Immature natural killer cell (primary cell): ENCODE data around the gene ST3GAL4. TPM values are rescaled to one million over a fixed set of nuclear protein-coding genes. Genes with fewer than 3 reads are reported as not detected.
"Not testable (repeated sequence)": the region's sequence is repeated elsewhere in the genome, so short reads cannot be mapped to it uniquely, and the experiment has no call there.

ENCODE experiments used
- DNase-seq, 3 donors: peaks; one replicate each; pipeline ENCODE4 v3.0.0; 2022; ENCODE audit warnings: mixed read lengths in 1 of 3
- H3K27ac Mint-ChIP-seq, 6 donors: one replicate each; pipeline ENCODE4 v1.8.0; 2020; ENCODE audit warnings: mixed read lengths in 6 of 6, mild to moderate bottlenecking in 5 of 6, inconsistent platforms in 4 of 6, moderate library complexity in 3 of 6
- H3K27me3 Mint-ChIP-seq, 3 donors: one replicate each; pipeline ENCODE4 v1.8.0; 2020 to 2021; ENCODE audit warnings: low read depth in 3 of 3, mild to moderate bottlenecking in 3 of 3, mixed read lengths in 3 of 3, moderate library complexity in 3 of 3, inconsistent platforms in 1 of 3
- H3K36me3 Mint-ChIP-seq, 3 donors: one replicate each; pipeline ENCODE4 v1.8.0; 2020; ENCODE audit warnings: mixed read lengths in 3 of 3, inconsistent platforms in 2 of 3, mild to moderate bottlenecking in 2 of 3
- H3K4me1 Mint-ChIP-seq, 2 donors: one replicate each; pipeline ENCODE4 v1.8.0; 2020; ENCODE audit warnings: inconsistent platforms in 2 of 2, mild to moderate bottlenecking in 2 of 2, mixed read lengths in 2 of 2, moderate library complexity in 1 of 2
- H3K4me3 Mint-ChIP-seq, 5 donors: one replicate each; pipeline ENCODE4 v1.8.0; 2020; ENCODE audit warnings: mild to moderate bottlenecking in 5 of 5, mixed read lengths in 5 of 5, inconsistent platforms in 3 of 5, moderate library complexity in 3 of 5
- H3K9me3 Mint-ChIP-seq, 6 donors: one replicate each; pipeline ENCODE4 v1.8.0; 2020; ENCODE audit warnings: mild to moderate bottlenecking in 6 of 6, mixed read lengths in 6 of 6, inconsistent platforms in 4 of 6, moderate library complexity in 3 of 6
- polyA plus RNA-seq, 3 donors: library from polyadenylated mRNA; unstranded; fragments of 300-500 nt; fragmentation: Illumina TruSeq; gene quantifications; one replicate each; pipeline ENCODE4 v1.2.3, GENCODE V29; 2021

The ST3GAL4 gene
- polyA plus RNA-seq, 3 donors from 2014 or later: 25.0 to 31.7 (median 30.9) TPM

- H3K27me3 Mint-ChIP-seq: peaks cover 8 to 17% (median 11%) of the 10 kb centered on the region in 3 donors
- peak overlapping the region; percentile 72 to 84 (median 79) for H3K4me3 Mint-ChIP-seq
- H3K36me3 Mint-ChIP-seq: peaks cover 0 to 2% (median 0%) of the 10 kb centered on the region in 3 donors
- peaks cover 72 to 73% of the 10 kb centered on the region in 2 donors for H3K4me1 Mint-ChIP-seq
- DNase-seq: peak; percentile 19 to 38 (median 36)
- no peaks in the 10 kb centered on the region for H3K9me3 Mint-ChIP-seq
- H3K27ac Mint-ChIP-seq: peak overlapping the region; percentile 63 to 93 (median 82)
Observed at GRCh38 chr11:126355926-126356897, 726 bp downstream of the ST3GAL4 start.

DNA sequence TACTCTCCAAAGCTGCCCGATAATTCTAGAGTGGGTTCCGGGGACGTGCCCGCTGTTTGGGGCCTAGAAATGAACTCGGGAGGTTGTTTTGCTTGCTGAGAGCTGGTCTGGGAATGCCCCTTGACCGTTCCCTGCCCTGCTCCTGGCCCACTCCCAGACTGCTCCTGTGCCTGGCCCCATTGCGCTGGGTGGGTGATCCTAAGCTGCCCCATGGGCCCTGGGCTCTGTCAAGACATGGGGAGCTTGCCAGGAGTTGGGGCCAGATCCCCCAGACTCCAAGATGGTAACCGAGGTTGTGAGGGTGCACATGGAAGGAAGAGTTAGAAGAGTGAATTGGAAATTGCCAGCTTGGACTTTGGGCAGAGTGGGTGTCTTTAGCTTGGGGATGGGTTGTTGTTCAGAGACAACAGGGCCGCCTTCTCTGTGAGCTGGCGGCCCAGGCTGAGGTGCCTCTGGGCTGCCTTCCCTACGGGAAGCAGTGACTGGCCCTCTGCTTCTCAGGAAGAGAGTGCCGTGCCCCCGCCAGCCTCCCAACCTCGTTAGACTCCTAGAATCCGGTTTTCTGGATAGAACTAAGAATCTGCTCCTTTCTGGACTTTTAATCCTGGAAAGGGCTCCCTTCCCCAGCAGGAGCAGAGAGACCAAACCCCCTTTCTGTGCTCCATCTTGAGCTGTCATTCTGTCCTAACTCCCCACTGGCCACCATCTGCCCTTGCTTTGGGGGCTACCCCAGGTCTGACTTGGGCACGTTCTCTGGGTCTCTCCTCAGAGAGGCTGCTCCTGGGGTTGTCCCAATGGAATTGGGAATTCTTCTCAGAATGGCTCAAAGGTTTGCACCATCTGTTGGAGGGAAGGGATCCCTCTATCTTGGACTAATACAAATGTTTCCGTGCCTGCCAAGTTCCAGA lies 1.8 kb downstream of the ST3GAL4 start:
- Mint-ChIP-seq H3K27ac (peak overlapping the region; percentile 63 to 93 (median 82)), H3K9me3 (no peaks in the 10 kb centered on the region), H3K27me3 (peaks cover 10 to 17% (median 11%) of the 10 kb centered on the region in 3 donors), H3K4me3 (peak overlapping the region; percentile 72 to 84 (median 79)), H3K4me1 (peaks cover 61 to 62% of the 10 kb centered on the region in 2 donors), H3K36me3 (peaks cover 0 to 2% (median 0%) of the 10 kb centered on the region in 3 donors)
- DNase-seq: no peak

- DNase-seq: no peak
- Mint-ChIP-seq H3K4me1 (peaks cover 56 to 58% of the 10 kb centered on the region in 2 donors), H3K9me3 (no peaks in the 10 kb centered on the region), H3K27me3 (peaks cover 9 to 15% (median 11%) of the 10 kb centered on the region in 3 donors), H3K27ac (peak overlapping the region; percentile 68 to 83 (median 79)), H3K36me3 (no peaks in the 10 kb centered on the region), H3K4me3 (peak overlapping the region in 4 of 5 donors; percentile 42 to 84 (median 78))
Observed at GRCh38 chr11:126357969-126358762, 2.7 kb downstream of the ST3GAL4 start.

- Mint-ChIP-seq H3K27me3 (peaks cover 9 to 15% (median 11%) of the 10 kb centered on the region in 3 donors), H3K36me3 (no peaks in the 10 kb centered on the region), H3K27ac (peak overlapping the region in 5 of 6 donors; percentile 51 to 78 (median 57)), H3K4me1 (peaks cover 54% of the 10 kb centered on the region in 2 donors), H3K9me3 (no peaks in the 10 kb centered on the region), H3K4me3 (no peak overlapping the region)
- DNase-seq: no peak
Observed at GRCh38 chr11:126358763-126359160, 3.3 kb downstream of the ST3GAL4 start.

DNA sequence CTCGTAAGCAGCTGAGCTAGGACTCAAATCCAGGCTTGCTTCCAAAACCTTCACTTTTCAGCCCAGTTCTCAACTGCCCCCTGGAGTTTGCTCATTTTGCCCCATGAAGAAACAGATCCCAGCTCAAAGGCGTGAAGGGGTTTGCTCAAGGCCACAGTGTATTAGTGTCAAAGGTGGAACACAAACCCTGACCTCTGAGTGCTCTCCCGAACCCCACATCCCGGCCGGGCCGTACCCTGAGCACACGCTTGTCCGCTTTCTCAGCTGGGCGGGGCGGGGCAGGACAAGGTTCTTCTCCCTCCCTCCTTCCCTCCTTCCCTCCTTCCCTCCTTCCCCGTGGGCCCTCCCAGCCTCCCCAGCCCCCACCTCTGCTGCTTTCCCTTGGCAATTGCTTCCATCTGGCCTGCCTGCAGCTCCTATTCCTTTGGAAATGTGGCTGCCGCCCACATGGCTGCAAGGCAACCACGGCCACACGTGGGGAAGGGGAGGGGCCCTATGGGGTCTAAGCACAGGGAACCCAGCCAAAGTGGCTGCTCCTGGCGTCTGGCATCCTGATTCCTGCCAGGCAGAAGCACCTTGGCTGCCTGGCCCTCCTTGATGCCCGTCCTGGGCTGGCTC lies 4.1 kb downstream of the ST3GAL4 start:
- peaks cover 9 to 13% (median 11%) of the 10 kb centered on the region in 3 donors for H3K27me3 Mint-ChIP-seq
- DNase-seq: no peak

GRCh38 chr11:126360049-126360446 lies 4.6 kb downstream of the ST3GAL4 start:
- DNase-seq: no peak
- no peak overlapping the region for H3K4me3 Mint-ChIP-seq
- peaks cover 41 to 43% of the 10 kb centered on the region in 2 donors for H3K4me1 Mint-ChIP-seq
- peaks cover 4 to 9% (median 8%) of the 10 kb centered on the region in 3 donors for H3K27me3 Mint-ChIP-seq
- H3K9me3 Mint-ChIP-seq: no peaks in the 10 kb centered on the region
- peak overlapping the region in 5 of 6 donors; percentile 50 to 75 (median 56) for H3K27ac Mint-ChIP-seq
- H3K36me3 Mint-ChIP-seq: no peaks in the 10 kb centered on the region

More for the DNA sequence above, 4.1 kb downstream of the ST3GAL4 start:
- Mint-ChIP-seq H3K4me3 (peak overlapping the region in 1 of 5 donors; percentile 33), H3K27ac (peak overlapping the region; percentile 51 to 78 (median 62)), H3K9me3 (no peaks in the 10 kb centered on the region), H3K4me1 (peaks cover 46 to 48% of the 10 kb centered on the region in 2 donors), H3K36me3 (no peaks in the 10 kb centered on the region)

DNA sequence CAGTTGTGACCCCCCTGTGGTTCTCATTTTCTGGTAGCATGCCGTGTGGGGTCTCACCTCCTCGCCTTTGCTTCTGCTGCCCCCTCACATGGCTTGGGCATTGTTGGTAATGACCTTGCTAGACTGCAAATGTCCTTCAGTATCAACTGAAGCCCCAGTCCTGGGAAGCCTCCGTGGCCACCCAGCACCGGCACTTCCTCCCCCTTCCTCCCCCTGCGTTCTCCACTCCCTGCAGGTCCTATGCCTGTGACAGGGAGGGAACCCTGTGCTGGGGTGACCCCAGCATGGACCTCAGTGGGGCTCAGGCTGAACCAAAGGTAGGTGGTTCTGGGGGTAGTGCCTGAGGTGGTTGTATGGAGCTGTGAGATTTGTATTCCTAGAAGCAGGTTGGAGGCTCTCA lies 5.9 kb downstream of the ST3GAL4 start:
- Mint-ChIP-seq H3K27me3 (peaks cover 0 to 10% (median 3%) of the 10 kb centered on the region in 3 donors), H3K9me3 (no peaks in the 10 kb centered on the region), H3K27ac (peak overlapping the region in 3 of 6 donors; percentile 49 to 73 (median 51)), H3K4me1 (peaks cover 39 to 42% of the 10 kb centered on the region in 2 donors), H3K36me3 (no peaks in the 10 kb centered on the region), H3K4me3 (no peak overlapping the region)
- DNase-seq: no peak

- Mint-ChIP-seq H3K27me3 (peaks cover 0 to 3% (median 2%) of the 10 kb centered on the region in 3 donors), H3K4me1 (peaks cover 33 to 41% of the 10 kb centered on the region in 2 donors), H3K27ac (peak overlapping the region in 5 of 6 donors; percentile 24 to 70 (median 63)), H3K4me3 (peak overlapping the region in 1 of 5 donors; percentile 7), H3K36me3 (no peaks in the 10 kb centered on the region), H3K9me3 (no peaks in the 10 kb centered on the region)
- no peak for DNase-seq
Observed at GRCh38 chr11:126362879-126363655, 7.6 kb downstream of the ST3GAL4 start.

- no peaks in the 10 kb centered on the region for H3K36me3 Mint-ChIP-seq
- H3K4me1 Mint-ChIP-seq: peaks cover 32 to 41% of the 10 kb centered on the region in 2 donors
- H3K9me3 Mint-ChIP-seq: no peaks in the 10 kb centered on the region
- H3K27me3 Mint-ChIP-seq: peaks cover 0 to 3% (median 2%) of the 10 kb centered on the region in 3 donors
- H3K27ac Mint-ChIP-seq: no peak overlapping the region
- DNase-seq: no peak
- H3K4me3 Mint-ChIP-seq: no peak overlapping the region
Observed at GRCh38 chr11:126363706-126364248, 8.3 kb downstream of the ST3GAL4 start.

DNA sequence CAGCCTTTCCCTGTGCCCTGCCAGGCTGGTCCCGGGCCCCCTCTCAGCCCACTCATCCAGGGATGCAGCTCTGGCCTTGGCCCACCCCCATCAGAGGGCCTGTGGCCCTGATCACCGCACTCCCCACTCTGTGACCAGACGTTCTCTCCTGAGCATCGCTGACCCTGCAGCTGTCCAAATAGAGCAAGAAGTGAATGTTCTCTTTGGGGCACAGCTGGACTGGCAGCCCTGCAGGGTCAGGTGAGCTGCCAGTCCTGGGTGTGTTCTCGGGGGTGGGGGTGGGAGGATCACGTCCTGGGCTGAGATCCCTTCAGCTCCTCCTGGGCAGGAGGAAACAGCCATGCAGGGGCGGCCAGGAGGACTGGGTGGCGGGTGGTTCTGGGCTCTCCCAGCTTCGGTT lies 9.2 kb downstream of the ST3GAL4 start:
- not testable (repeated sequence) for H3K27ac Mint-ChIP-seq, DNase-seq, H3K4me3 Mint-ChIP-seq, H3K27me3 Mint-ChIP-seq, H3K9me3 Mint-ChIP-seq, H3K36me3 Mint-ChIP-seq
- H3K4me1 Mint-ChIP-seq: peaks cover 35 to 43% of the 10 kb centered on the region in 2 donors

- not testable (repeated sequence) for H3K4me3 Mint-ChIP-seq, H3K27me3 Mint-ChIP-seq, H3K9me3 Mint-ChIP-seq, H3K36me3 Mint-ChIP-seq, H3K27ac Mint-ChIP-seq, DNase-seq
- peaks cover 43 to 51% of the 10 kb centered on the region in 2 donors for H3K4me1 Mint-ChIP-seq
Observed at GRCh38 chr11:126365508-126365907, 10.0 kb downstream of the ST3GAL4 start.
